CD14-positive monocyte (primary cell): Measurements from ENCODE around the gene CNTNAP2. TPM values are rescaled to one million over a fixed set of nuclear protein-coding genes. Genes with fewer than 3 reads are reported as not detected.

Experiments
- DNase-seq, 3 donors: peaks; one replicate each; pipeline ENCODE4 v3.0.0-alpha.2; 2011 to 2022
- H2AFZ ChIP-seq: 2 replicates; pipeline ENCODE4 v1.6.0; 2012; ENCODE audit warnings: mild to moderate bottlenecking, low read depth, low read length, inconsistent platforms; ENCODE audit not compliant: insufficient read depth, poor library complexity, severe bottlenecking
- H3K27ac ChIP-seq, 2 donors: 1 replicate in 1 of 2; 2 replicates in 1 of 2; pipeline ENCODE4 v1.5.1; 2012 to 2013; ENCODE audit warnings: low read length in 2 of 2, control low read depth in 1 of 2, inconsistent platforms in 1 of 2, low read depth in 1 of 2, mild to moderate bottlenecking in 1 of 2
- H3K27me3 ChIP-seq, 2 donors: one replicate each; pipeline versions ENCODE4 v1.6.0 to v1.6.1; 2011 to 2013; ENCODE audit warnings: low read length in 2 of 2; ENCODE audit not compliant: control insufficient read depth in 2 of 2, insufficient read depth in 2 of 2
- H3K36me3 ChIP-seq, 2 donors: replicated peaks in 1 of 2; 1 replicate in 1 of 2; 2 replicates in 1 of 2; pipeline versions ENCODE4 v1.5.1 to v1.6.1; 2012 to 2013; ENCODE audit warnings: low read length in 2 of 2, control low read depth in 1 of 2, inconsistent platforms in 1 of 2, mild to moderate bottlenecking in 1 of 2; ENCODE audit not compliant: insufficient read depth in 2 of 2, control insufficient read depth in 1 of 2
- H3K4me1 ChIP-seq, 2 donors: 1 replicate in 1 of 2; 2 replicates in 1 of 2; pipeline versions ENCODE4 v1.5.1 to v1.6.1; 2012 to 2013; ENCODE audit warnings: low read length in 2 of 2, control low read depth in 1 of 2, inconsistent platforms in 1 of 2, mild to moderate bottlenecking in 1 of 2, moderate library complexity in 1 of 2; ENCODE audit not compliant: insufficient read depth in 2 of 2, control insufficient read depth in 1 of 2
- H3K4me2 ChIP-seq: replicated peaks from 2 replicates; pipeline ENCODE3; 2012; ENCODE audit warnings: low read length, moderate library complexity, mild to moderate bottlenecking; ENCODE audit not compliant: poor library complexity, severe bottlenecking; ENCODE audit errors: extremely low read depth
- H3K4me3 ChIP-seq, 3 experiments: fragments of 200-600 bp in 1 of 3; sonication (generic) in 1 of 3; replicated peaks in 1 of 3; 1 replicate in 2 of 3; 2 replicates in 1 of 3; pipeline ENCODE4 v1.5.1; 2011 to 2013; ENCODE audit warnings: low read length in 3 of 3, mild to moderate bottlenecking in 3 of 3, control low read depth in 2 of 3, low read depth in 2 of 3, inconsistent platforms in 1 of 3, moderate library complexity in 1 of 3
- H3K79me2 ChIP-seq: 2 replicates; pipeline ENCODE4 v1.6.0; 2012; ENCODE audit warnings: mild to moderate bottlenecking, control low read depth, inconsistent platforms, low read length, moderate library complexity; ENCODE audit not compliant: insufficient read depth
- H3K9ac ChIP-seq: 2 replicates; pipeline ENCODE4 v1.6.0; 2017; ENCODE audit warnings: low read length, mild to moderate bottlenecking; ENCODE audit not compliant: insufficient read depth, poor library complexity, severe bottlenecking
- H3K9me3 ChIP-seq, 2 donors: replicated peaks in 1 of 2; 1 replicate in 1 of 2; 2 replicates in 1 of 2; pipeline versions ENCODE4 v1.5.1 to v1.6.1; 2012 to 2013; ENCODE audit warnings: low read length in 2 of 2, control low read depth in 1 of 2; ENCODE audit not compliant: control insufficient read depth in 1 of 2, insufficient read depth in 1 of 2
- H4K20me1 ChIP-seq: 2 replicates; pipeline ENCODE4 v1.6.0; 2012; ENCODE audit warnings: mild to moderate bottlenecking, low read length, control low read depth, moderate library complexity; ENCODE audit not compliant: insufficient read depth
- H3K27ac Mint-ChIP-seq, 7 donors: one replicate each; pipeline ENCODE4 v1.8.0; 2020; ENCODE audit warnings: mild to moderate bottlenecking in 7 of 7, mixed read lengths in 7 of 7, moderate library complexity in 6 of 7, inconsistent platforms in 2 of 7
- H3K27me3 Mint-ChIP-seq, 3 donors: one replicate each; pipeline ENCODE4 v1.8.0; 2021 to 2022; ENCODE audit warnings: low read depth in 3 of 3, mild to moderate bottlenecking in 3 of 3, mixed read lengths in 3 of 3, moderate library complexity in 3 of 3, inconsistent platforms in 1 of 3
- H3K36me3 Mint-ChIP-seq, 2 donors: one replicate each; pipeline ENCODE4 v1.8.0; 2020; ENCODE audit warnings: mixed read lengths in 2 of 2, inconsistent platforms in 1 of 2, mild to moderate bottlenecking in 1 of 2
- H3K4me1 Mint-ChIP-seq: one replicate; pipeline ENCODE4 v1.8.0; 2020; ENCODE audit warnings: mild to moderate bottlenecking, mixed read lengths
- H3K4me3 Mint-ChIP-seq, 2 donors: one replicate each; pipeline ENCODE4 v1.8.0; 2020; ENCODE audit warnings: mild to moderate bottlenecking in 2 of 2, mixed read lengths in 2 of 2, moderate library complexity in 1 of 2
- H3K9me3 Mint-ChIP-seq, 7 donors: one replicate each; pipeline ENCODE4 v1.8.0; 2020 to 2022; ENCODE audit warnings: mixed read lengths in 7 of 7, mild to moderate bottlenecking in 6 of 7, moderate library complexity in 6 of 7, inconsistent platforms in 2 of 7
- CTCF ChIP-seq: fragments of 200-600 bp; IDR thresholded peaks from one replicate; pipeline ENCODE4 v1.8.0; 2022; ENCODE audit warnings: antibody characterized with exemption, mild to moderate bottlenecking
- WGBS: methylation state at CpG from one replicate; pipeline ENCODE4 v1.1.5; 2013; ENCODE audit warnings: missing lambda C conversion rate; ENCODE audit not compliant: insufficient coverage; 5-methylcytosine and 5-hydroxymethylcytosine counted together
- intact Hi-C, 2 donors: fragments of 100-400 bp; cut with micrococcal nuclease; formaldehyde crosslinking; loops; one replicate each; pipeline versions ENCODE4 v1.15.0 to v1.15.1; 2023
- polyA plus RNA-seq, 3 donors: library from polyadenylated mRNA; depleted of rRNA in 1 of 3; unstranded in 2 of 3; stranded (reverse) in 1 of 3; fragments of 300-500 nt in 2 of 3; fragments of >200 nt in 1 of 3; fragmentation: Illumina TruSeq in 2 of 3; gene quantifications; 1 replicate in 2 of 3; 2 replicates in 1 of 3; pipeline ENCODE4 v1.2.3, GENCODE V29; 2012 to 2021

CNTNAP2 gene
- polyA plus RNA-seq, 3 donors: 0.01 TPM; not detected in 2

- Histone ChIP-seq H3K9me3 (no peaks in the 10 kb centered on the region), H3K4me2 (no peak overlapping the region), H3K4me1 (no peaks in the 10 kb centered on the region), H3K9ac (no peak overlapping the region), H3K4me3 (no peak overlapping the region), H2AFZ (no peak overlapping the region), H3K36me3 (no peaks in the 10 kb centered on the region), H3K27ac (no peak overlapping the region), H3K27me3 (no peaks in the 10 kb centered on the region), H4K20me1 (no peaks in the 10 kb centered on the region), H3K79me2 (no peaks in the 10 kb centered on the region)
- no peak for TF ChIP-seq CTCF
- H3K27me3 Mint-ChIP-seq: peaks cover 0 to 12% (median 0%) of the 10 kb centered on the region in 3 donors
- H3K27ac Mint-ChIP-seq: no peak overlapping the region
- 93% methylated on average over 5 of the region's 8 CpGs for WGBS
- H3K9me3 Mint-ChIP-seq: peaks cover 0 to 4% (median 0%) of the 10 kb centered on the region in 7 donors
- intact Hi-C loops: no loop called here
- no peak overlapping the region for H3K4me3 Mint-ChIP-seq
- no peaks in the 10 kb centered on the region for H3K4me1 Mint-ChIP-seq
- H3K36me3 Mint-ChIP-seq: no peaks in the 10 kb centered on the region
- DNase-seq: no peak
Measured at GRCh38 chr7:148456351-148456750, 2339.8 kb downstream of the CNTNAP2 start.

- intact Hi-C loops: no loop called here
- Mint-ChIP-seq H3K36me3 (no peaks in the 10 kb centered on the region), H3K9me3 (peaks cover 0 to 3% (median 0%) of the 10 kb centered on the region in 7 donors), H3K4me1 (no peaks in the 10 kb centered on the region), H3K4me3 (no peak overlapping the region), H3K27me3 (peaks cover 0 to 10% (median 0%) of the 10 kb centered on the region in 3 donors), H3K27ac (no peak overlapping the region)
- Histone ChIP-seq H2AFZ (no peak overlapping the region), H3K27me3 (no peaks in the 10 kb centered on the region), H3K79me2 (no peaks in the 10 kb centered on the region), H3K9me3 (no peaks in the 10 kb centered on the region), H3K27ac (no peak overlapping the region), H3K4me3 (no peak overlapping the region), H3K4me2 (no peak overlapping the region), H3K36me3 (no peaks in the 10 kb centered on the region), H4K20me1 (no peaks in the 10 kb centered on the region), H3K4me1 (no peaks in the 10 kb centered on the region), H3K9ac (no peak overlapping the region)
- TF ChIP-seq CTCF: no peak
- no peak for DNase-seq
- 98% methylated on average over 9 of the region's 10 CpGs for WGBS
Measured at GRCh38 chr7:148457310-148457921, 2340.8 kb downstream of the CNTNAP2 start.
